Fibroblast of lung (primary cell): Measurements from ENCODE around the gene CAPN13. TPM values are rescaled to one million over a fixed set of nuclear protein-coding genes. Genes with fewer than 3 reads are reported as not detected.

ENCODE experiments used
- DNase-seq, 2 donors: peaks; one replicate each; pipeline versions ENCODE4 v3.0.0 to v3.0.0-alpha.2; 2010; ENCODE audit warnings: low read depth in 2 of 2
- H2AFZ ChIP-seq: 2 replicates; pipeline ENCODE4 v1.5.1; 2012; ENCODE audit warnings: low read length, control low read depth, inconsistent platforms
- H3K27ac ChIP-seq: 2 replicates; pipeline ENCODE4 v1.5.1; 2011; ENCODE audit warnings: low read length, control low read depth; ENCODE audit not compliant: insufficient read depth
- H3K27me3 ChIP-seq: 2 replicates; pipeline ENCODE4 v1.5.1; 2011; ENCODE audit warnings: mild to moderate bottlenecking, low read length; ENCODE audit not compliant: control insufficient read depth, insufficient read depth
- H3K36me3 ChIP-seq: 2 replicates; pipeline ENCODE4 v1.5.1; 2011; ENCODE audit warnings: low read length; ENCODE audit not compliant: control insufficient read depth, insufficient read depth
- H3K4me1 ChIP-seq: 2 replicates; pipeline ENCODE4 v1.5.1; 2011; ENCODE audit warnings: low read length; ENCODE audit not compliant: control insufficient read depth, insufficient read depth; ENCODE audit errors: extremely low read depth
- H3K4me2 ChIP-seq: 2 replicates; pipeline ENCODE4 v1.5.1; 2011; ENCODE audit warnings: low read length, control low read depth; ENCODE audit not compliant: insufficient read depth; ENCODE audit errors: extremely low read depth
- H3K4me3 ChIP-seq, 4 experiments: fragments of 200-600 bp in 1 of 4; sonication (generic) in 1 of 4; replicated peaks in 1 of 4; 2 replicates each; pipeline ENCODE4 v1.5.1; 2011 to 2016; ENCODE audit warnings: low read length in 4 of 4, low read depth in 3 of 4, mild to moderate bottlenecking in 3 of 4, control low read depth in 2 of 4, inconsistent platforms in 1 of 4, mixed read lengths in 1 of 4; ENCODE audit not compliant: insufficient read depth in 1 of 4; ENCODE audit errors: control extremely low read depth in 1 of 4
- H3K79me2 ChIP-seq: 2 replicates; pipeline ENCODE4 v1.5.1; 2012; ENCODE audit warnings: mild to moderate bottlenecking, low read length, inconsistent platforms; ENCODE audit not compliant: control insufficient read depth, insufficient read depth
- H3K9ac ChIP-seq: 2 replicates; pipeline ENCODE4 v1.5.1; 2011; ENCODE audit warnings: mild to moderate bottlenecking, low read length, control low read depth; ENCODE audit not compliant: insufficient read depth
- H3K9me3 ChIP-seq: 2 replicates; pipeline ENCODE4 v1.5.1; 2012; ENCODE audit warnings: low read depth, low read length; ENCODE audit not compliant: control insufficient read depth, insufficient read depth
- H4K20me1 ChIP-seq: 2 replicates; pipeline ENCODE4 v1.5.1; 2011; ENCODE audit warnings: low read length; ENCODE audit not compliant: control insufficient read depth, insufficient read depth; ENCODE audit errors: extremely low read depth
- CTCF ChIP-seq, 2 donors: IDR thresholded peaks in 1 of 2; conservative IDR thresholded peaks in 1 of 2; 1 replicate in 1 of 2; 2 replicates in 1 of 2; pipeline ENCODE4 v1.5.1; 2011 to 2012; ENCODE audit warnings: low read length in 2 of 2, control low read depth in 1 of 2, inconsistent platforms in 1 of 2, low read depth in 1 of 2, mild to moderate bottlenecking in 1 of 2
- EZH2 ChIP-seq: IDR thresholded peaks from 2 replicates; pipeline ENCODE4 v1.5.1; 2012; ENCODE audit warnings: low read length, control low read depth, mild to moderate bottlenecking; ENCODE audit errors: missing control alignments
- polyA plus RNA-seq, 2 donors: library from polyadenylated mRNA; depleted of rRNA in 1 of 2; stranded (reverse) in 1 of 2; unstranded in 1 of 2; fragments of >200 nt; gene quantifications; 2 replicates each; pipeline ENCODE4 v1.2.1, GENCODE V29; 2011 to 2012; ENCODE audit warnings: missing spikeins in 1 of 2
- total RNA-seq: library from RNA; depleted of rRNA; stranded (reverse); fragments of >200 nt; gene quantifications from 2 replicates; pipeline ENCODE4 v1.2.1, GENCODE V29; 2014

CAPN13 gene
- total and polyA plus RNA-seq, 2 donors (not counting 1 experiment from before 2014, with no cell fraction given): not detected

GRCh38 chr2:30721668-30722647 lies 85.3 kb downstream of the CAPN13 start:
- Histone ChIP-seq H3K27me3 (peaks cover 4% of the 10 kb centered on the region), H3K36me3 (no peaks in the 10 kb centered on the region), H3K9me3 (no peaks in the 10 kb centered on the region), H3K4me1 (no peaks in the 10 kb centered on the region), H4K20me1 (no peaks in the 10 kb centered on the region), H3K79me2 (no peaks in the 10 kb centered on the region), H3K4me3 (no peak overlapping the region), H3K9ac (no peak overlapping the region), H3K4me2 (no peak overlapping the region), H2AFZ (no peak overlapping the region), H3K27ac (no peak overlapping the region)
- TF ChIP-seq CTCF (conservative IDR thresholded peaks at IDR 0.05 in 1 of 2, IDR thresholded peaks at IDR 0.05 in 1 of 2; ENCODE audit: low read depth in 1 of 2, low read length in 2 of 2): no peak
- TF ChIP-seq EZH2: no peak
- no peak for DNase-seq

- no peak overlapping the region for H3K4me2 ChIP-seq
- peaks cover 4% of the 10 kb centered on the region for H3K27me3 ChIP-seq
- H3K9me3 ChIP-seq: no peaks in the 10 kb centered on the region
Measured at GRCh38 chr2:30721241-30721640, 86.0 kb downstream of the CAPN13 start.

More at GRCh38 chr2:30721241-30721640, 86.0 kb downstream of the CAPN13 start:
- TF ChIP-seq CTCF (conservative IDR thresholded peaks at IDR 0.05 in 1 of 2, IDR thresholded peaks at IDR 0.05 in 1 of 2; ENCODE audit: low read depth in 1 of 2, low read length in 2 of 2) (no peak), EZH2 (no peak)
- no peaks in the 10 kb centered on the region for H3K36me3 ChIP-seq
- H3K27ac ChIP-seq: no peak overlapping the region
- no peaks in the 10 kb centered on the region for H3K4me1 ChIP-seq
- no peak overlapping the region for H3K4me3 ChIP-seq
- H4K20me1 ChIP-seq: no peaks in the 10 kb centered on the region
- no peak overlapping the region for H3K9ac ChIP-seq
- no peak overlapping the region for H2AFZ ChIP-seq
- no peaks in the 10 kb centered on the region for H3K79me2 ChIP-seq
- no peak for DNase-seq
